GM18526 (cell line): ENCODE results near the gene MS4A5.

Experiments used
- POLR2A ChIP-seq: IDR thresholded peaks from 3 replicates; pipeline ENCODE4 v1.6.1; 2011; ENCODE audit not compliant: insufficient read length; ENCODE audit errors: extremely low read depth

Gene MS4A5

GRCh38 chr11:60455531-60456042 lies 26.2 kb downstream of the MS4A5 start, which contains the start of gene MS4A1:
TSS of gene MS4A1 (plus strand) at chr11:60455847. CDS start at chr11:60462375, 6,528 bp downstream.
- TF ChIP-seq POLR2A, result peak; percentile 89

- peak; percentile 47 for TF ChIP-seq POLR2A
These were observed 28.2 kb downstream of the MS4A5 start for GRCh38 chr11:60457576-60457975.

GRCh38 chr11:60459345-60459744 lies 30.0 kb downstream of the MS4A5 start:
- no peak for TF ChIP-seq POLR2A

GRCh38 chr11:60468829-60469228 lies 39.5 kb downstream of the MS4A5 start:
- no peak for TF ChIP-seq POLR2A

GRCh38 chr11:60469723-60470122 lies 40.4 kb downstream of the MS4A5 start:
- TF ChIP-seq POLR2A, result no peak

- no peak for TF ChIP-seq POLR2A
These were observed 47.7 kb downstream of the MS4A5 start for GRCh38 chr11:60477035-60477445.

GRCh38 chr11:60482361-60482760 lies 53.0 kb downstream of the MS4A5 start:
- TF ChIP-seq POLR2A, result no peak

GRCh38 chr11:60485987-60486386 lies 56.6 kb downstream of the MS4A5 start:
- no peak for TF ChIP-seq POLR2A

- no peak for TF ChIP-seq POLR2A
These were observed 63.2 kb downstream of the MS4A5 start, which contains the start of gene MS4A12 for GRCh38 chr11:60492488-60493009. TSS of gene MS4A12 (plus strand) at chr11:60492778. CDS start at chr11:60497319, 4,541 bp downstream.

GRCh38 chr11:60493454-60493853 lies 64.1 kb downstream of the MS4A5 start:
- TF ChIP-seq POLR2A, result no peak
